Chondrocyte (in vitro differentiated cells): Measurements from ENCODE around the gene RASSF5. TPM values are rescaled to one million over a fixed set of nuclear protein-coding genes. Genes with fewer than 3 reads are reported as not detected.
"Not testable (repeated sequence)": the region's sequence is repeated elsewhere in the genome, so short reads cannot be mapped to it uniquely, and the experiment has no call there.

ENCODE experiments used
- DNase-seq: peaks from one replicate; pipeline ENCODE4 v3.0.0; 2021; ENCODE audit warnings: mixed read lengths, low spot score
- H3K27ac Mint-ChIP-seq: one replicate; pipeline ENCODE4 v1.8.0; 2021; ENCODE audit warnings: mild to moderate bottlenecking, moderate library complexity, mixed read lengths; ENCODE audit not compliant: unreplicated experiment
- H3K27me3 Mint-ChIP-seq: 2 replicates; pipeline ENCODE4 v1.8.0; 2021; ENCODE audit warnings: low read depth, mixed read lengths
- H3K36me3 Mint-ChIP-seq: 2 replicates; pipeline ENCODE4 v1.8.0; 2021; ENCODE audit warnings: low read depth, mixed read lengths
- H3K4me1 Mint-ChIP-seq: 2 replicates; pipeline ENCODE4 v1.8.0; 2021; ENCODE audit warnings: low read depth, mild to moderate bottlenecking, mixed read lengths
- H3K4me3 Mint-ChIP-seq: one replicate; pipeline ENCODE4 v1.8.0; 2021; ENCODE audit warnings: mild to moderate bottlenecking, moderate library complexity, mixed read lengths; ENCODE audit not compliant: unreplicated experiment
- H3K9me3 Mint-ChIP-seq: 2 replicates; pipeline ENCODE4 v1.8.0; 2021; ENCODE audit warnings: low read depth, mixed read lengths
- total RNA-seq: library from RNA; stranded (reverse); gene quantifications from 3 replicates; pipeline ENCODE4 v1.2.1, GENCODE V29; 2021
- TF ChIP-seq, protein P1 (sequence below): fragments of 200-600 bp; sonication (generic); IDR thresholded peaks from 2 replicates; pipeline ENCODE4 v1.5.0; 2021; ENCODE audit warnings: antibody characterized with exemption, mild to moderate bottlenecking, moderate library complexity

The RASSF5 gene
- total RNA-seq, 1 donor from 2014 or later = 0.27 TPM

DNA sequence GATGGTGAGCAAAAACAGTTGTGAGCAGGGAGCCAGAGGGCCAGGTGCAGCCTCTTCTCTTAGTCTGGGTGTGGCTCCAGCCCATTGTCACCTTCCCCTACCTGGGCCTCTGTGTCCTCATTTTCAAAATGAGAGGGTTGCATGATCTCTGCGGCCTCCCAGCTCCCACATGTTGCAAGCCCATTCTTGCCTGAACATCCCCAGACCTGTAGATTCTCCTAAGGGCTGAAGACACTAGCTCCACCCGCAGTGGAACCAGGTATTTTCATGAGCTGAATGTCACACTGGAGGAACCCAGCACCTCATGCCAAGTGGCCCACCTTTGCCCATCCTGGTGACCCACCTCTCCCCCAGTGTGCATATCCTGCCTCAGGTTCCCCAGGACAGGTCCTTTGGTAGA lies 24.7 kb upstream of the RASSF5 start:
- no peaks in the 10 kb centered on the region for H3K9me3 Mint-ChIP-seq

DNA sequence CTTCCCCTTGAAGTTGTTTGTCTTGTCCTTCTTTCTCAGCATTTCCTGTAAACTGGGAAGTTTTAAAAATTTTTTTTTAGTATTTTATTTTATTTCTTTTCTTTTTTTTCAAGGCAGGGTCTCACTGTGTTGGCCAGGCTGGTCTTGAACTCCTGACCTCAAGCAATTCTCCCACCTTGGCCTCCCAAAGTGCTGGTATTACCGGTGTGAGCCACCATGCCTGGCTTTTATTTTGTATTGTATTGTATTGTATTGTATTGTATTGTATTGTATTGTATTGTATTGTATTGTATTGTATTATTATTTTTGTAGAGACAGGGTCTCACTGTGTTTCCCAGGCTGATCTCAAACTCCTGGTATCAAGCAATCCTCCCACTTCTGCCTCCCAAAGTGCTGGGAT lies 23.5 kb upstream of the RASSF5 start:
- H3K4me1 Mint-ChIP-seq = peaks cover 22% of the 10 kb centered on the region
- H3K36me3 Mint-ChIP-seq = peaks cover 11% of the 10 kb centered on the region
- H3K27ac Mint-ChIP-seq, H3K9me3 Mint-ChIP-seq, DNase-seq, H3K4me3 Mint-ChIP-seq, H3K27me3 Mint-ChIP-seq: not testable (repeated sequence)

More for the DNA sequence above, 24.7 kb upstream of the RASSF5 start:
- DNase-seq = no peak
- H3K36me3 Mint-ChIP-seq = peaks cover 11% of the 10 kb centered on the region
- no peaks in the 10 kb centered on the region for H3K27me3 Mint-ChIP-seq
- H3K4me1 Mint-ChIP-seq = peaks cover 24% of the 10 kb centered on the region
- no peak overlapping the region for H3K4me3 Mint-ChIP-seq
- TF ChIP-seq, protein P1, sequence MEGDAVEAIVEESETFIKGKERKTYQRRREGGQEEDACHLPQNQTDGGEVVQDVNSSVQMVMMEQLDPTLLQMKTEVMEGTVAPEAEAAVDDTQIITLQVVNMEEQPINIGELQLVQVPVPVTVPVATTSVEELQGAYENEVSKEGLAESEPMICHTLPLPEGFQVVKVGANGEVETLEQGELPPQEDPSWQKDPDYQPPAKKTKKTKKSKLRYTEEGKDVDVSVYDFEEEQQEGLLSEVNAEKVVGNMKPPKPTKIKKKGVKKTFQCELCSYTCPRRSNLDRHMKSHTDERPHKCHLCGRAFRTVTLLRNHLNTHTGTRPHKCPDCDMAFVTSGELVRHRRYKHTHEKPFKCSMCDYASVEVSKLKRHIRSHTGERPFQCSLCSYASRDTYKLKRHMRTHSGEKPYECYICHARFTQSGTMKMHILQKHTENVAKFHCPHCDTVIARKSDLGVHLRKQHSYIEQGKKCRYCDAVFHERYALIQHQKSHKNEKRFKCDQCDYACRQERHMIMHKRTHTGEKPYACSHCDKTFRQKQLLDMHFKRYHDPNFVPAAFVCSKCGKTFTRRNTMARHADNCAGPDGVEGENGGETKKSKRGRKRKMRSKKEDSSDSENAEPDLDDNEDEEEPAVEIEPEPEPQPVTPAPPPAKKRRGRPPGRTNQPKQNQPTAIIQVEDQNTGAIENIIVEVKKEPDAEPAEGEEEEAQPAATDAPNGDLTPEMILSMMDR = no peak
- no peak overlapping the region for H3K27ac Mint-ChIP-seq

DNA sequence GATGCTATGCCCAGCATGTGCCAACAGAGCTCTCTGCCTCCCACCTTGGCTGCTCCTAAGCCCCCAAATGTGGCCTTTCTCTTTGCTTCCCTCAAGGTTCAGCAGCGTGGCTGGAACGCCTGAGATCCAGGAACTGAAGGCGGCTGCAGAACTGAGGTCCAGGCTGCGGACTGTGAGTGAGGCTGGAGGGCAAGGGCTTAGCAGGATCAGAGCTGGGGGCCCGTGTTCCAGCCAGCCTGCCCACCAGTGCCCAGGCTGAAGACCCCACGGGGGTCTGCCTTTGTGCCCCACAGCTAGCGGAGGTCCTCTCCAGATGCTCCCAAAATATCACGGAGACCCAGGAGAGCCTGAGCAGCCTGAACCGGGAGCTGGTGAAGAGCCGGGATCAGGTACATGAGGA lies 22.4 kb upstream of the RASSF5 start:
- H3K4me1 Mint-ChIP-seq = peaks cover 13% of the 10 kb centered on the region
- peaks cover 9% of the 10 kb centered on the region for H3K36me3 Mint-ChIP-seq
- no peak for DNase-seq
- H3K4me3 Mint-ChIP-seq = no peak overlapping the region
- TF ChIP-seq, protein P1 = no peak
- no peaks in the 10 kb centered on the region for H3K9me3 Mint-ChIP-seq
- H3K27me3 Mint-ChIP-seq = no peaks in the 10 kb centered on the region
- H3K27ac Mint-ChIP-seq = no peak overlapping the region

- H3K27ac Mint-ChIP-seq = peak overlapping the region; percentile 1
- no peaks in the 10 kb centered on the region for H3K27me3 Mint-ChIP-seq
- no peaks in the 10 kb centered on the region for H3K9me3 Mint-ChIP-seq
- H3K4me1 Mint-ChIP-seq = peaks cover 4% of the 10 kb centered on the region
- DNase-seq = no peak
- no peak overlapping the region for H3K4me3 Mint-ChIP-seq
- peaks cover 14% of the 10 kb centered on the region for H3K36me3 Mint-ChIP-seq
- TF ChIP-seq, protein P1 = no peak
Observed at GRCh38 chr1:206486995-206487788, 20.1 kb upstream of the RASSF5 start.

- Mint-ChIP-seq H3K36me3 (peaks cover 19% of the 10 kb centered on the region), H3K4me3 (no peak overlapping the region), H3K27me3 (no peaks in the 10 kb centered on the region), H3K9me3 (no peaks in the 10 kb centered on the region), H3K27ac (no peak overlapping the region), H3K4me1 (peaks cover 4% of the 10 kb centered on the region)
- DNase-seq = peak; percentile 59
- TF ChIP-seq, protein P1 = no peak
Observed at GRCh38 chr1:206487970-206488369, 19.4 kb upstream of the RASSF5 start.

DNA sequence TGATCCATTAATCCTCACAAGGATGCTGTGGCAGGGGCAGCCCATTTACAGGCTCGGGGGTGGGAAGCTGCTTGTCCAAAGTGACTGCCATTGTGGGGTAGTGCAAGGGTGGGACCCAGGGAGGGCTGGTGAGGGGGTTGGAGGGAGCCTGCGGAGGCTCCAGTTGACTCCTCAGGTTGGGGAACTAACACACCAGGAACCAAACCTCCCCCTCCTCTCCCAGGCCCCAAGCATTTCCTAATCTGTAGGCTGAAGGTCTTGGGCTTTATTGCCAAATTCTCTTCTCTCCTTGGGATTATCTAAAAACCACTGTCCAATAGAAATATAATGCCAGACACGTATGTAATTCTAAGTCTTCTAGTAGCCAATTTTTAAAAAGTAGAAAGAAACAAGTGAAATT lies 18.9 kb upstream of the RASSF5 start:
- Mint-ChIP-seq H3K4me1 (peaks cover 4% of the 10 kb centered on the region), H3K36me3 (peaks cover 17% of the 10 kb centered on the region), H3K27me3 (no peaks in the 10 kb centered on the region), H3K9me3 (no peaks in the 10 kb centered on the region), H3K27ac (no peak overlapping the region), H3K4me3 (no peak overlapping the region)
- peak; percentile 48 for DNase-seq
- TF ChIP-seq, protein P1 = no peak
